ENCODE data around the gene RUNX2.

GRCh38 chr6:45712786-45713185, 384.7 kb downstream of the RUNX2 start:
- no peak for TF ChIP-seq POLR2A (IDR thresholded peaks at IDR 0.05; ENCODE audit: low read length)
- no peak for TF ChIP-seq GATA1 (IDR thresholded peaks at IDR 0.05; ENCODE audit: low read depth, low read length)

All from erythroblast (primary cell).